Measurements from ENCODE around the gene TSHR.
A peak's percentile ranks its signal among the peaks of the same experiment; 100 is the strongest.

Gene TSHR

DNA sequence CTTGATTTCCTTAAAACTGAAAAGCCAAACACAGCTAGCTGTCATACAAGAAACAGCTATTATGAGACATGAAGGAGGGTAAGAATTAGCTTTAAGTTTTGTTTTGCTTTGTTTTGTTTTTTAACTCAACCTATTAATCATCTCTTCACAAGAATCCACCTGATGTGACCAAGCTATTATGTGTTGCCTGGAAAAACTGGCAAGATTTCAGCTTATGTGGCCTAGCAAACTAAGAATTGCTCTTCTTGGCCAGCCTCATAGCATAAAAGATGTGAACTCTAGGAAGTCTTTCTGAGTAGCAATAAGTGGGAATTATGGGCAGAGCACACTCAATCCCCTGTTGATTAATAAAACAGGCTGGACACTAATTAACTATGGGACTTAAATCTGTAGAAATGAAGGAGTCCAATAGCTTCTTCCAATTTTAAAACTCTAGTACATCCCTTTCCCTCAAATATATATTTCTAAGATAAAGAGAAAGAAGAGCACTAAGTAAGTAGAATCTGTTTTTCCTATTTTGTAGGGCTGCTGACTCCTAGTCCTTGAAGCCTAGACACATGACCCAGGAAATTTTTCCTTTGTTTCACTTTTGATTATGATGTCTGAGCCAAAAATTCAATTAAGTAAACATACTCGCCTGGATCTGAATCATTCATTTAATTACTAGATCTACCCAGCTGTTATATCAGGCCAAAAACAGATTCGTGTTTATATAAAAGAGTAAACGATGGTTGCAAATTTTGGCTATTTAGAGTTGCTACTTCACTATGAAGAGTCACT is 189.6 kb downstream of the TSHR start:
- no peak for DNase-seq

GRCh38 chr14:81147140-81147897 is 191.9 kb downstream of the TSHR start:
- DNase-seq: no peak

DNA sequence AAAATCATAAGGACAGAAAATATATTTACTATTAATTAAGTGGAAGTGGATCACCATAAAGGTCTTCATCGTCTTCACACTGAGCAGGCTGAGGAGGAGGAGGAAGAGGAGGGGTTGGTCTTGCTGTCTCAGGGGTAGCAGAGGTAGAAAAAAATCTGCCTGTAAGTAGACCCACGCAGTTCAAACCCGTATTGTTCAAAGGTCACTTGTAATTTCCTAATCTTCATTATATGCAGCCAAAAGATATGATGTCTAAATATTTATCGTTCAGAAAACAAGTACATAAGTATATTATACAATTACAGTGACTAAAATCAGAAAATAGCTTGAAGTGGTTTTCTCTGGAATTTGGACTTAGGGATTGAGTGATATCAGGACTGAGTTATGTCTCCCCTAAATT is 193.2 kb downstream of the TSHR start:
- DNase-seq: no peak

DNA sequence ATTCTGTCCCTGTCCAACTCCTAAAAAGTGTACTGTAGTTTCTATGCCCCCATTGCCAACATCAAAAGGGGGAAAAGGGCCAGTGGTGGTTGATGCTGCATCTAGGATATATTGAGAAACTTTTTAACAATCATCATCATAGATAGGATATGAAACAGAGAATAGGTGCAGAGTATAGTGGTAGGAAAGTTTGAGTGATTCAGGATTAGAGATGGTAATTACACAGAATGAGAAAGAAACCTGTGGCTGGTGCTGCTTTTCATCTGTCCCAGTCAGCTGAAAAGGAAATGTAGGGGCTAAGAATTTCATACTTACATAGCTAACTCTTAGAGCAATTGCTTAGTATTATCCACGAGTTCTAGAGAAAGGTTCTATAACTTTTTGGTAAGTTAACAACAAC is 197.8 kb downstream of the TSHR start:
- no peak for DNase-seq

DNA sequence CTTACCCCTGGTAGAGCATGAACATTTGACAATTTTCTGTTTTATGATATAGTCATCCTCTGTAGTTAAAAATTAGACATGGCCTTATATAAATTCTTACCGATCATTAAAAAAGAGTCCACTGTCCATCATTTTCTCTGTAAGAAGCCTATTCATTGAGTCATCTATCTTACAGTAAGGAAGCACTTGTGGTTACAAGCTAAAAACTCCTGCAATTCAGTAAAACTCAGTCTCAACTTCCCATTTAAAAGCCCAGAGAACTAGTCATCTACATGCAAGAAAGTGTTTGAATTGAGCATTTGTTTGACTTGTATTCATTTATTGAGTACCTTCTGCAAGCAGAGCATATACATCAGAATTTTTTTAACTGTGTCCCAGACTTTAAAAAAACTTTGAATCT is 202.0 kb downstream of the TSHR start:
- peak; percentile 76 to 82 for DNase-seq

DNA sequence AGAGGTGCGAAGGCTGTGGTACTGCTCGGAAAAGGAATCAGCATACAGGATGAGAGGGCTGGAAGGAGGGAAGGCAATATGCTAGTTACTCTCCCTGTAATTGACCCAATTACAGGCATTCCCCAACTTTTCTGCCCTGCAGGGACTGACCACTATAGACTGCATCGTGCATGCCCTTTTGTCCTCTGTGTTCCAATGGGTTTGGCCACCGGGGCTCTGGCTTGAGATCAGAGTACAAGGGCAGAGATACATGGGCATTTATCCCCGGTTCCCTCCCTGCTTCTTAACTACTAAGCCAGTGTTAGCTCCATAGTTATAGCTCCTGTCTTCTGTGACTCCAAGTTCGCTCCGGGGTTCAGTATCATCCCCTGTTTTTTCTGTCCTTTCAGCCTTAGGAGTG is 205.7 kb downstream of the TSHR start:
- no peak for DNase-seq

DNA sequence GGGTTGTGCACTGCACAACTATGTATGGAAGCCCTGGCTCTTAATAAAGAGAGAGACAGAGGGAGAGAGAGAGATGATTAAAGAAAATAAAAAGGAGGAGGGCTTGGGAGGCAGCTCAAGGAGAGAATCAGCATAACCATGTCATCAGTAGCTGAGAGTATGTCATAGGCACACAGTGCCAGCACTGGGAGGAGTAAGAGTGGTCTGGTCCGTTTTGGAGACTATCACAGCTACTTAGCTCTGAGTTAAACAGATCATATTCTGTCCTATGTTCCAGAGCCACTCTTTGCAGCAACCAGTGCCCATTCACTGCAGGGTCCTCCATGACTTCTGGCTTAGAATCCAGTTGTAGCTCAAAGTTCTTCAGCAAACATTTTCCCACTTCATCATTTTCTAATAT is 206.3 kb downstream of the TSHR start:
- DNase-seq: no peak

- DNase-seq: peak; percentile 57 to 63
Observed at GRCh38 chr14:81162941-81163340, 207.5 kb downstream of the TSHR start.

DNA sequence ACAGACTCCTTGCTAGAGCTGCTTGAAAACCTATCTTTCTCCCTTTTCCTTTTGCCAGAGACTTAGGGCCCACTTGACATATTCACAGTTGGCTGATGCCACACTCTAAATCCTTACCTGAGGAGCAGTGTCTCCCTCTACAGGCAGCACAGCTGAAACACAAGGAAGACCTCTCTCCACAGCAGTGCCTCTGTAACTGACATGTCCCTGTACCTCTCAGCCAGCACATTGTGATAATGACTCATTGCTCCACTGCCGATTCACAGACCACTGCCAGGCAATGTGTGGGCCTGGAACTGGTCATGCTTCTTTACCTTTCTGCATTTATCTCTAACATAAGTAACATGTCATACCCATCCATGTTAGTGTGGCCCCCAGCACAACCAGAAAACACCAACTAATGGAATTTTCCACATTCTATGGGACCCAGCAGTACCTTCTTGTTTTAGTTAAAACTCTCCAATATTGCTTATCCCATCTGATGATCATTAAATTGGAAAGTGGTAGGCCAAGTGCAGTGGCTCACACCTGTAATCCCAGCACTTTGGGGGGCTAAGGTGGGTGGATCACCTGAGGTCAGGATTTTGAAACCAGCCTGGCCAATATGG is 208.8 kb downstream of the TSHR start:
- peak; percentile 72 to 78 for DNase-seq

DNA sequence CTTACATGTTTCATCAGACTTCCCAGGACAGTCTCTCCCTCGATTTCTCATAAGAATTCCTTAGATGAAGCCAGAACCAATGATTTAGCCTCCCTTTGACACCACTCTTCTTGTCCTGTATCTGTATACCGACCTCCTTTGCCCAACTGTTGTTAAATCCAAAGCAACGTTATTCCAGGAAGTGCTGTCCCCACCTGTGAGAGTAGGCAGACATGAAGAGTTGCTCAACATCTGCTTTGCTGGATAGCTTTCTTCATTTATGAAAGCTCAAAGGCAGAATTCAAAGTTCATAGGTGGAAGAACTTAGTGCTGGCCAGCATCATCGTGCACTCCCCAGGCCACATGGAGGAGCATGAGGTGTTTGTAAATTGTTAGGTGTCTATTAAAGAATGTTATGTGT is 209.8 kb downstream of the TSHR start:
- no peak for DNase-seq

DNA sequence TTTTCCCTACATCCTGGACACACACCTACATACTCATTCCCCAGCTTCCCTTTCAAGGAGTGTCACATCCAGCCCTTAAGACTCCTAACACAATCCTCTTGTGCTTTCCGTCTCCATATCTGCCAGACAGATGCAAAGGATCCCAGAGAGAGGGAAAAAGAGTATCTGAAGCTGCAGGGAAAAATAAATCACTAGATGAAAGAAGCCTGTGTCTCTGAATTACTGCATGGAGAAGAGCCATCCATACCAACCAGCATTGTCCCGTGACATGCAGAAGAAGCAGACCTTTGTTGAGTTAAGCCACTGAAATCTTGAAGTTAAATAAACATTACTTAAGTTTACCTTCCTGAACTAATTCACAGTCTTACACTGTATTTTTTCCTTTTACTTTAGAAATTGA is 210.7 kb downstream of the TSHR start:
- no peak for DNase-seq

DNA sequence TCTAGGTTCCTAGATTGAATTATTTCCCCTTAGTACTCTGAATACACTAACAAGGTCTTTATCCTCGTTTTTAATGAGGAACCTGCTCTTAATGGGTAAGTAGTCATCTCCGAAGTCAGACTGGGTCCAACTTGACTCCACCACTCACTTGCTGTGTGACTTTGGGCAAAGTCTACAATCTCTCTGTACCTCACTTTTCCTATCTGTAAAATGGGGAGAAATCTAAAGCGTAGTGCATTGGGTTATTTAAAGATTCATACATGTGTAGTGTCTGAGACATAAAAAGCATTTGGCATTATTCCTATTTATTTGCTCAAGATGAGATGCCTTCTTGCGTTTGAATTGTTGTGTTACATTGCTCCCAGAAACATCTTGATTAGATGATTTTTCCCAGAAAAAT is 213.8 kb downstream of the TSHR start:
- DNase-seq: no peak

GRCh38 chr14:81169711-81170103 is 214.3 kb downstream of the TSHR start:
- peak; percentile 43 to 65 for DNase-seq

- peak; percentile 90 to 92 for DNase-seq
Observed at GRCh38 chr14:81170104-81170828, 214.8 kb downstream of the TSHR start.

DNA sequence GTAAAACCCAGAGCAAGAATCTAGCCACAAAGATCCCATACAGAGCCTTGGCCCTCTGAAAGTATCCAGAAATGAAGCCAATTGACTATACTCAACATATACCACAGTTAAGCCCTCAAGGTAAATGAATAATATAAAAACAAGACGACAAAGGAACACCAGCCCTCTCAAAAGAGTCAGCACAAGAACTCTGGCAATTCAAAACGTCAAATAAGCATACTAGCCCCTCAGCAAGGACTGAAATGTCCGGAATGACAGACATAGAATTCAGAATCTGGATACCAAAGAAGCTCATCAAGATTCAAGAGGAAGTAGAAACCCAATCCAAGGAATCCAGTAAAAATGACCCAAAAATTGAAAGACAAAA is 215.4 kb downstream of the TSHR start:
- peak in 1 of 2 experiments; percentile 49 for DNase-seq

- DNase-seq: no peak
Observed at GRCh38 chr14:81172353-81172752, 216.9 kb downstream of the TSHR start.

DNA sequence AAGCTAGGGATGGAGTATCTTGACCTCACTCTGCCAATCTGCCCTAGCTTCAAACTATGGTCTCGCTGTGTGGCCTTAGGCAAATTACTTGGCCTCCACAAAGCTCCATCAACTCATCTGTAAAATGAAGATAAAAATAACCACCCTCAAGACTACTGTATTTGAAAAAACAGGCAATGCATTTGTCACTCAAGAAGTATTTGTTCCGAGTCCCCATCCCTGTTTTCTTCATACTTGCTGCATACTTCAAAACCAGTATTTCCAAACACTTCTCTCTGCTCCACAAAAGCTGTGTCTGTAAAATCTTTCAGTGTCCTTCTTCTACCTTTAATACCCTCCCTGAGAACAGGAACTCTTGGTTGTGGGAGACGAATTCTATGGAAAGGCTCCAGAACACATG is 217.5 kb downstream of the TSHR start:
- no peak for DNase-seq

DNA sequence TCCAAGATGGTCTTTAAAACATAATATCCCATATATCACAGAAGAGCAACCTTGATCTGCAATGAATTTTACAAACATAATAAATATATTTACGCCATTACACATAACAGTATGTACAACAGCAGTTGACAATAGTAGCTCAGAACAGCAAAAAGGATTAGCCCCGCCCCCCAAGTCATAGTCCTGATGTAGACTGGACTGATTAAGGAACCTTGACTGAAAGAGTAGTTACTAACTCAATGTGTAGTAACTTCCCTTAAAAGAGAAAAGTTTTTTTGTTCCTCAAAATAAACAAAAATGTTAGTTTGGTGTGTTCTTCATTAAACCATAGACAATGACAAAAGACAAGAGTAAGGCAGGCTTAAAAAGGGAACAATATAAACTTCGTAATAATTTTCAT is 220.8 kb downstream of the TSHR start:
- DNase-seq: peak; percentile 5 to 24

DNA sequence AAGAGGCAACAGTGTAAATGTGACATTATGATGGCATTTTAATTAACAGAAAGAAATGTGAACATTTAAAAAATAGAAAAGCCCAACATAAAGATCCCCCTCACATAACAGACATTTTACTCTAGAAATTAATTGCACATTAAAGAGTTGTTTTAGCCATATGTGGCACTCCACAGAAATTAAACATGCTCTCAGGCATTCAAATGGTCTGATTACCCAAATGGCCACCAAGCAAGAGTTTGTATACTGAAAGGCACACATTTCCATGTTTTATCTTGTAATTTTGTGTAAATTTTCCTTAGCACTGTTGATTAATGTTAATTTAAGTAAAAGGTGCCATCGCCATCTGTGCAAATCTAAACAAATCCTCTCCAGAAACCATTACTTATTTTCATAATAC is 221.8 kb downstream of the TSHR start:
- DNase-seq: no peak

DNA sequence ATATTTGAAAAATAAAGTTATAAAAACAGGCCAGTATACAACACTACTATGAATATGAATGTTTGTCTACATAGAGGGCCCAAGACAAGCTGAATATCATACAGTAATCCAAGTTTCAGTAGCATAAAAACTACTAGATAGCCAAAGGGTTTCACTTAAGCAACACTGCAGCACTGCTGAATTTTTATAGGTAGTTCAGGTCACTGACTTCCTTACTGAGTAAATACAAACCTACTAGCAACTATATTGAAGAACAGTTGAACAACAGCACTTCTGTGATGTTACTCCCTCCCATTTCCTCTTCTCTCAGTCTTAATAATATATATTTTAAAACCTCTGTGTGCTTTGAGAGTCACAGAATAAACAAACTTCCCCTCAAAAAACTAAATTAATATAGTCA is 222.6 kb downstream of the TSHR start:
- no peak for DNase-seq

DNA sequence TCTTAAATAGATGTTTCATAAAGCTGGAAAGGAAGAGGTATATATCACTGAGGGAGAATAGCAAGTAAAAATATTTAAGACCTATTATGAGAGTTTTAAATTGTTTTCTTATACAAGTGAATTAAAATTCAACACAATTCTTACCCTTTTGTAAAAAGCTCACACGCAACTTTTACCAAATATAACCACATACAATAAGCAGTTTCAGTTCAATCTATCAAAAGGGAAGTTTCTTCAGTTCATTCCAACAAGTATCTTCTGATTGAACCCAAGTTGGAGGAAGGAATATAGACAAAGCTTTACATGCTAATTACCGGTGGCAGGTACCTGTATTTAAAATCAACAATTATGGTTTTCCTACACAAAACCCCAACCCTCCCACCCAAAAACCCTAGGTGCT is 224.2 kb downstream of the TSHR start:
- DNase-seq: no peak

DNA sequence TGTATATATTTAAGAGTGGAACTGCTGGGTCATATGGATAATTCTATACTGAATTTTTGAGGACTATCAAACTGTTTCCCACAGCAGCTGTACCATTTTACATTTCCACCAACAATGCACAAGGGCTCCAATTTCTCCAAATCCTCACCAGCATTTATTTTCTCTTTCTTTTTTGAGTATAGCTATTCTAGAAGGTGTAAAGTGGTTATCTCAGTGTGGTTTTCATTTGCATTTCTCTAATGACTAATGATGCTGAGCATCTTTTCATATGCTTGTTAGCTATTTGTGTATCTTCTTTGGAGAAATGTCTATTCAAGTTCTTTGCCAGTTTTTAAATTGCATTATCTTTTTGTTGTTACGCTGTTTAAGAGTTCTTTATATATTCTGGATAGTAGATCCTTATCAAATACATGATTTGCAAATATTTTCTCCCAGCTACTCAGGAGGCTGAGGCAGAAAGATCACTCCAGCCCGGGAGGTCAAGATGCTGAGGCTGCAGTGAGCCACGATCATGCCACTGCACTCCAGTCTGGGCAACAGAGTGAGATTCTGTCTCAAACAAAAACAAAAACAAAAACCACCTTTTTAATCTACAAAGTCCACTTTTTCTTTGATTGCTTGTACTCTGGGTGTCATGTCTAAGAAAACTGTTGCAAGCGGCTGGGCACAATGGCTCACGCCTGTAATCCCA is 232.6 kb downstream of the TSHR start:
- no peak for DNase-seq

GRCh38 chr14:81192594-81192993 is 237.2 kb downstream of the TSHR start:
- DNase-seq: no peak
